Effector memory CD4-positive, alpha-beta T cell (primary cell): ENCODE data around the gene AP1S3.
A peak's percentile ranks its signal among the peaks of the same experiment; 100 is the strongest.
"Not testable (repeated sequence)": the region's sequence is repeated elsewhere in the genome, so short reads cannot be mapped to it uniquely, and the experiment has no call there.

ENCODE experiments used
- DNase-seq, 3 donors: peaks; one replicate each; pipeline ENCODE4 v3.0.0-alpha.2; 2020
- H3K27ac ChIP-seq: 2 replicates; pipeline ENCODE4 v1.7.0; 2013; ENCODE audit warnings: mild to moderate bottlenecking, low read length, moderate library complexity; ENCODE audit not compliant: insufficient read depth, poor library complexity, severe bottlenecking
- H3K27me3 ChIP-seq: replicated peaks from 2 replicates; pipeline ENCODE4 v1.7.0; 2013; ENCODE audit warnings: mild to moderate bottlenecking, low read length; ENCODE audit not compliant: insufficient read depth, control insufficient read depth, poor library complexity, severe bottlenecking
- H3K36me3 ChIP-seq: 2 replicates; pipeline ENCODE4 v1.7.0; 2013; ENCODE audit warnings: mild to moderate bottlenecking, low read length, moderate library complexity; ENCODE audit not compliant: control insufficient read depth, insufficient read depth
- H3K4me1 ChIP-seq: 2 replicates; pipeline ENCODE4 v1.7.0; 2013; ENCODE audit warnings: low read length, mild to moderate bottlenecking; ENCODE audit not compliant: control insufficient read depth, insufficient read depth, poor library complexity, severe bottlenecking
- H3K4me3 ChIP-seq: 2 replicates; pipeline ENCODE4 v1.7.0; 2013; ENCODE audit warnings: low read length, low read depth, mild to moderate bottlenecking; ENCODE audit not compliant: insufficient read depth, poor library complexity, severe bottlenecking
- H3K9me3 ChIP-seq: 2 replicates; pipeline ENCODE4 v1.7.0; 2013; ENCODE audit warnings: mild to moderate bottlenecking, low read length, moderate library complexity; ENCODE audit not compliant: control insufficient read depth

The AP1S3 gene

GRCh38 chr2:223768179-223768578 lies 69.2 kb downstream of the AP1S3 start:
- DNase-seq: no peak
- H3K27me3 ChIP-seq: no peaks in the 10 kb centered on the region
- no peaks in the 10 kb centered on the region for H3K36me3 ChIP-seq
- no peaks in the 10 kb centered on the region for H3K4me1 ChIP-seq
- H3K27ac ChIP-seq: no peak overlapping the region
- no peak overlapping the region for H3K4me3 ChIP-seq
- no peaks in the 10 kb centered on the region for H3K9me3 ChIP-seq

- H3K27me3 ChIP-seq: no peaks in the 10 kb centered on the region
These were observed 70.0 kb downstream of the AP1S3 start for GRCh38 chr2:223767341-223767740.

GRCh38 chr2:223765221-223765785 lies 72.1 kb downstream of the AP1S3 start:
- Histone ChIP-seq H3K27ac (no peak overlapping the region), H3K4me1 (no peaks in the 10 kb centered on the region), H3K36me3 (no peaks in the 10 kb centered on the region), H3K9me3 (no peaks in the 10 kb centered on the region), H3K4me3 (no peak overlapping the region), H3K27me3 (no peaks in the 10 kb centered on the region)
- DNase-seq: no peak

More at GRCh38 chr2:223767341-223767740, 70.0 kb downstream of the AP1S3 start:
- Histone ChIP-seq H3K36me3 (no peaks in the 10 kb centered on the region), H3K4me3 (no peak overlapping the region), H3K4me1 (no peaks in the 10 kb centered on the region), H3K9me3 (no peaks in the 10 kb centered on the region), H3K27ac (no peak overlapping the region)
- DNase-seq: no peak

GRCh38 chr2:223764796-223765195 lies 72.6 kb downstream of the AP1S3 start:
- no peaks in the 10 kb centered on the region for H3K9me3 ChIP-seq
- no peaks in the 10 kb centered on the region for H3K27me3 ChIP-seq
- no peak overlapping the region for H3K4me3 ChIP-seq
- H3K27ac ChIP-seq: no peak overlapping the region
- no peak for DNase-seq
- H3K36me3 ChIP-seq: no peaks in the 10 kb centered on the region
- H3K4me1 ChIP-seq: no peaks in the 10 kb centered on the region

- Histone ChIP-seq H3K4me3 (no peak overlapping the region), H3K9me3 (no peaks in the 10 kb centered on the region), H3K4me1 (no peaks in the 10 kb centered on the region), H3K27me3 (no peaks in the 10 kb centered on the region), H3K27ac (no peak overlapping the region), H3K36me3 (no peaks in the 10 kb centered on the region)
- no peak for DNase-seq
These were observed 74.5 kb downstream of the AP1S3 start for GRCh38 chr2:223762853-223763252.

GRCh38 chr2:223761746-223762145 lies 75.6 kb downstream of the AP1S3 start:
- H3K4me3 ChIP-seq, H3K9me3 ChIP-seq, H3K27ac ChIP-seq, H3K4me1 ChIP-seq, H3K36me3 ChIP-seq, H3K27me3 ChIP-seq, DNase-seq: not testable (repeated sequence)

GRCh38 chr2:223760838-223761502 lies 76.4 kb downstream of the AP1S3 start:
- Histone ChIP-seq H3K36me3 (no peaks in the 10 kb centered on the region), H3K9me3 (no peaks in the 10 kb centered on the region), H3K4me1 (no peaks in the 10 kb centered on the region), H3K27me3 (no peaks in the 10 kb centered on the region), H3K27ac (no peak overlapping the region), H3K4me3 (no peak overlapping the region)
- peak; percentile 9 to 48 (median 30) for DNase-seq

GRCh38 chr2:223759569-223760430 lies 77.6 kb downstream of the AP1S3 start:
- Histone ChIP-seq H3K4me1 (no peaks in the 10 kb centered on the region), H3K36me3 (no peaks in the 10 kb centered on the region), H3K27me3 (no peaks in the 10 kb centered on the region), H3K4me3 (no peak overlapping the region), H3K27ac (no peak overlapping the region), H3K9me3 (no peaks in the 10 kb centered on the region)
- DNase-seq: no peak

- Histone ChIP-seq H3K27me3 (no peaks in the 10 kb centered on the region), H3K27ac (no peak overlapping the region), H3K36me3 (no peaks in the 10 kb centered on the region), H3K4me1 (no peaks in the 10 kb centered on the region), H3K9me3 (no peaks in the 10 kb centered on the region), H3K4me3 (no peak overlapping the region)
- DNase-seq: no peak
These were observed 79.1 kb downstream of the AP1S3 start for GRCh38 chr2:223758131-223758840.
